Activated CD8-positive, alpha-beta memory T cell treated with anti-CD3 and anti-CD28 coated beads for 4 hours (primary cell): ENCODE results near the gene IL13RA1.
"Not testable (repeated sequence)": the region's sequence is repeated elsewhere in the genome, so short reads cannot be mapped to it uniquely, and the experiment has no call there.

Source experiments
- DNase-seq, 2 donors: peaks; one replicate each; pipeline ENCODE4 v3.0.0-alpha.2; 2020; ENCODE audit warnings: low read depth in 2 of 2

IL13RA1 gene

DNA sequence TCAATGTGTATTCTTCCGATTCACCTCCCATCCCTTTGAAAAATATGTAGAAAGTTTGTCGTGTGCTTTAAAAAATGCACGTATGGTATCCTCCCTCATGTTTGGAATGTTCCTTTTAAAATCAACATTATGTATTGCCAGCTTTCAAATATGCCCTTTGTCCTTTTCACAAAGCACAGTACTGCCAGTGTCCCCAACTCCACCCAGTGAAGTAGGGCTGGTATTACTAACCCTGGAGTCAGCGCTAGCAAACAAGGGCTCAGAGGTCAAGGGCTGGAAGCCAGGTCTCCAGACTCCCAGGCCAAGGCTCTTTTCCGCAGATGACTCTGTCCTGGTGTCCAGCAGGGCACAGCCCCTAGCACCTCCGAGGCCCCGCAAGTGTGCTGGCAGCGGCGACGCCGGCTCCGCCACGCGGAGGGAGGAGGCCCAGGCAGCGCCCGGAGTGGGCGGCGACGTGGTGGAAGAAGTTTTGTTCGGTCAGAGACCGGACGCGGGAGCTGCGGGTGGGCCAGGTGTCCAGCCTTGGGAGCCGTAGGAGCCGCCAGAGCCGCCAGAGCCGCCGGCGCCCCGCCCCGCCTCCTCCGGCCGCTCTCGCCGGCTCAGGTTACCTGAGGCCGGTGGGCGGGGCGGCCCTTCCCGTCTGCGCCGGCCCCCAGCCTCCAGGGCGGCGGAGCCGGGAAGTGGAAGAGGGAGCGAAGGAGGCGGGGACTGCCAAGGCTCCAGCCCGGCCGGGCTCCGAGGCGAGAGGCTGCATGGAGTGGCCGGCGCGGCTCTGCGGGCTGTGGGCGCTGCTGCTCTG is at the start of gene IL13RA1:
IL13RA1 (plus strand) TSS at position 720 of the 799 bp plus-strand sequence; CDS start at position 753, 33 bp downstream.
- no peak for DNase-seq

DNA sequence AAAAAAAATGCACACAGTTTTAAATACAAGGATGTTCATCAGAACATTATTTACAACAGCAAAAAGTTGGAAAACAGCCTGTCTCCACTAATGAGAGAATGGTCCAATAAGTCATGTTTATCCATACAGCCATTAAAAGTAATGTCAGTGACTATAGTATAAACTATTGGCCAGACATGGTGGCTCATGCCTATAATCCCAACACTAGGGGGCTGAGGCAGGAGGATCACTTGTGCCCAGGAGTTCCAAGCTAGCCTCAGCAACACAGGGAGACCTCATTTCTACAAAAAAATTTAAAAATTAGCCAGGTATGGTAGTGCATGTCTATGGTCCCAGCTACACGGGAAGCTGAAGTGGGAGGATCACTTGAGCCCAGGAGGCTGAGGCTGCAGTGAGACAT is 48.1 kb upstream of the IL13RA1 start:
- no peak for DNase-seq

DNA sequence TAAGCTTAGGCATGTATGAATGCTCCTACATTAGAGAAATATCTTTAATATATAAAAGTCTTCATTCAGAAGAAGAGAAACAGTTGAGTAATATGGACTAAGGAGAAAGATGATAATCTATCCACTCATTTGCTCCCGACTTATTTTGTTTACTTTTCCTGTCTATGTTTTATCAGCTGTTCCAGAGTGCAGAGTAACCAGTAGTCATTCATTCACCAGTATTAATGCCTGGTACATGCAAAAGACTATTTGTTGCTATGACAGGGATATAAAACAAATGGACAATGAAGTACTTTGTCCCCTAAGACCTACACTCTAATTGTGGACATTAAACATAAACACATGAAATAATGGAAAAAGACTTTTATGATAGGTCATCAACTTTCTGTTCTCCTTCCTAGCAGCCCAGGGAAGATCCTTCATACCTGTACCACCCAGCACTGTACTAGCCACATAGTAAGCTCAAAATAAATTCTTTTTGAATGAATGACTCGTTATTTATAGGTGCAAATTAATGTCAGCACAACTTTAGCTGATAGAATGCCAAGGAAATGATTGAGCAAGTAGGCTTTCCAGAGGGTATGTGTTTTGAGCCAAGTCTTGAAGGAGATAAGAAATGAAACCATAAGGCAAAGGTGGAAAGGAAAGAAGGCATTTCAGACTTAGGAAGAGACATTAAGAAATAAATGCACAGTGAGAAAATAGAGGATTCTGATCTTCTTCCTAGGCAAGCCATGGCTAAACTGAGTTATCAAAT is 45.0 kb upstream of the IL13RA1 start:
- DNase-seq: no peak

DNA sequence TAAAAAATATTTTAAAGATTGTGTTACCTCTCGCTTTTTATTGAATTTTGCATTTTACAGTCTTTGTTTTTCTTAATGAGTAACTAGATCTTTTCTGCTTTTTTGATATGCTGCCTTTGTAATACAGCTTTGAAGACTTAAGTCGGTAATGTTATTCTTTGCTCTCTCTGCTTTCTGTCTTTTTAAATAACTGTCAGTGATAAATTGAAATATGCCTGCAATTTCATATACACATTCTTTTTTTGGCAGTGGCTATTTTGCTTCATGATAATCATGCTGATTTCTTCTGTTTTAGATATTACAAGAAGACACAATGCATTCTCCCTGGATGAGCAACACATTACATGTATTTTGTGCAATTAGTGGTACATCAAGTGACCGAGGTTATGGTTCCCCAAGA is 42.0 kb upstream of the IL13RA1 start:
- no peak for DNase-seq

DNA sequence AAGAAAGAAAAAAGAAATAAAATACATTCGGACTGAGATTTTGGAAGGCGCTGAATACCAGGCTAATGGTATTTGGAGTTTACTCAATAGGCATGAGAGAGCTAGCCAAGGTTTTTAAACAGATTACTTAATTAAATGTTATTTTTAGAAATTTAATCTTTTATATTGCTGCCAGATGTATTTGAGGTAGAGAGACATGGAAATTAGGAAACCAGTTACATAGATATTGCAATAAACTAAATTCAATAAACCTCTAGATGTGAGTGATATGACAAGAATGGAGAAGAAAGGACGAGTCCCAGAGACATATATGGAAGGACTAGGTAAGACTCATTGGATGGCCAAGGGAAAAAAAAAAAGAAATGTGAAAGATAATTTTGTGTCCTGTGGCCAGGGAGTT is 38.5 kb upstream of the IL13RA1 start:
- no peak for DNase-seq

DNA sequence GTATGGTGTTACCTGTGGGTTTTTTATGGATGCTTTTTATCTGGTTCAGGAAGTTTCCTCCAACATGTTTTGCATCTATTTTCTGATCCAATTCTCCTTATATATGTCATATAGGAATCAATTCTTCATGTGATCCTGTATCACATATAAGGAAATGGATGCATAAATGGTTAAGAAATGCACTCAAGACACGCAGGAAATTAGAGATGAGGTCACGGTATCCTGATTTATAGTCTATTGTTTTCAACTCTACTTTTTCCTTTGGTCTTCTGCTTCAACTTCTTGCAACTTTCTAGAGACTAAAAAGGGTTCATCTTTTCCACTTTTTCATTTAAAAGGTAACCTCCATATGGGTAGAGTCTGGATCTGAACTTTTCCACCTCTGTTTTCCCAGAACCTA is 33.6 kb upstream of the IL13RA1 start:
- DNase-seq: no peak

DNA sequence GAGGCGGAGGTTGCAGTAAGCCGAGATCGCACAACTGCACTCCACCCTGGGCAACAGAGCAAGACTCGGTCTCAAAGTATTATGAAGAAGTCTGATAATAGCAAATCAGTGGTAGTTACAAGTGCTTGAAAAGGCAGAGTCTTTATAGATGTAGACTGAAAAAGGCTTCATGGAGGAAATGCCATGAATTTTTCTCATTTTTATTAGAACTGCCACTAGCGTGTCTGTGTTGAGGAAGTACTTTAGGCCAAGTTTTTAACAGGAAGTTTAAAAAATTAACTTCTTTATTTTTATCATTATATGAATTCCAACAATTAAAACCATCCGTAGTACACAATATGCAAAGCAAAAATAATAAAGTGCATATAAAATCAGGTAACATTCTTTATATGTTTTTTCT is 32.8 kb upstream of the IL13RA1 start:
- DNase-seq: no peak

DNA sequence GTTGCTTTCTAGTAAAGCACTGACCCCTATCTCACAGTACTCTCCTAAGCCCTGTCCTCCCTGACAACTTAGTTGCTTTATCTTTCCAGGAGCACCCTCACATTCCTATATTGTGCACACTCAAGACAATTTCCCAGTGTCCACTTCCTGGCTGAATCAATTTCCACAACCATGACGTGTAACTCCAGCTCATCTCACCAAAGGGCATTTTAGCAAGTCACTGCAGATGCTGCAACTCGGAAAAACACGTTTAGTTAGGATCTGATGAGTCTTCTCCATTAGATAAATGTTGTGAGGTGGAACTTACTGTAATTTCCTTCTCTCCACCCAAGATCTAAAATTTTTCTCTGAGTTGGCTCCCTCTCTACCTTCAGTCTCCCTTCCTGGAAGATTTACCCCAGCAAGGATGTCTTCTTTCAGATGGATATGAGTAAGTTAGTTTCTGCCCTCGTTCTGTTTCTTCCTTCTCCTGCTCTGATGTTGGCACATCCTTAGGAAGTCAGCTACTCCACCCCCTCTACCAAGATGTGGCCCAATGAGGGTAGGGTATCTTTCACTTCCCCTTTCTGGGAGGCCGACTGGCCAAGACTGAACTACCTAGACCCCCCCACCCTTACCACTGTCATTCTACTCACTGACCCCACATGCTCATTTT is 28.8 kb upstream of the IL13RA1 start:
- no peak for DNase-seq

DNA sequence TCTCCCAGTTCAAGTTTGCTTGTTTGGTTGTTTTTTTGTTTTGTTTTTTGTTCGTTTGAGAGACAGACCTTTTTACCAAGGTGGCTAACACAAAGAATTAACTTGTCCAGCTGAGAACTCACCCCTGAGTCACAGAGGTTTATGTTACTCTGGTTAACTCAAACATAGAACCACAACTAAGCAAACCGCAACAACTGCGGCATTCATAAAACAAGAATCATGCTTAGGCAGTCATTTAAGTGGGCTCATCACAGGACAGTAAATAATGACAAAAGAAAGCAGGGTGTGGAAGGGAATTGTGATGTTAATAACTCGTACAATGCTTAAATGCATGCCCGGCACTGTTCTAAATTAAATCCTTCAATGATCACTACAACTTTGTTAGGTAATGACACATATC is 24.7 kb upstream of the IL13RA1 start:
- no peak for DNase-seq

DNA sequence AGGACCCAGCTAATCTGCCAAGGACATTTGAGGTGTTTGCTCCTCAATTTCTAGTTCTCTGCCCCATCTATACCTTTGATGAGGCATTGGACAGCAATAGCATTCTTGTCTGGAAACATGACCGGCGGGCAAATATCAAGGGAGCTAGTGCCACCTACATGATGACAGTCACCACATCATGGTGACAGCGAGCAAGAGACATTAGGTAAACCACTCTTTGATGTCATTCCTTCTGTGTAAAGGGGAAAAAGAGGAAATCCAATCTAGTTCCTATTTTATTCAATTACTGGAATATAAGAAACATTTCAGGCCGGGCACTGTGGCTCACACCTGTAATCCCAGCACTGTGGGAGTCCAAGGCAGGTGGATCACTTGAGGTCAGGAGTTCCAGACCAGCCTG is 20.7 kb upstream of the IL13RA1 start:
- DNase-seq: no peak

DNA sequence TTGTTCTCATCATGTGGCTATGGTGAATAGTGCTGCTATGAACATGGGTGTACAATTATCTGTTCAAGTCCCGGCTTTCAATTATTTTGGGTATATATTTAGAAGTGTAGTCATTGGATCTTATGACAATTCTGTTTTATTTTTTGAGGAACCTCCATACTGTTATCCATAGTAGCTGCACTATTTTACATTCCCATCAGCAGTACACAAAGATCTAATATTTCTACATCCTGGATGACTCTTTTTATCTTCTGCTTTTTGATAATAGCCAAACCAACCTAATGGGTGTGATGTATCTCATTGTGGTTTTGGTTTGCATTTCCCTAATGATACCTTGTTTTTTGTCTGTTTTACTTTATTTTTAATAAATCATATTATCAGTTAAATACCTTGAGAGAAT is 12.9 kb upstream of the IL13RA1 start:
- no peak for DNase-seq

DNA sequence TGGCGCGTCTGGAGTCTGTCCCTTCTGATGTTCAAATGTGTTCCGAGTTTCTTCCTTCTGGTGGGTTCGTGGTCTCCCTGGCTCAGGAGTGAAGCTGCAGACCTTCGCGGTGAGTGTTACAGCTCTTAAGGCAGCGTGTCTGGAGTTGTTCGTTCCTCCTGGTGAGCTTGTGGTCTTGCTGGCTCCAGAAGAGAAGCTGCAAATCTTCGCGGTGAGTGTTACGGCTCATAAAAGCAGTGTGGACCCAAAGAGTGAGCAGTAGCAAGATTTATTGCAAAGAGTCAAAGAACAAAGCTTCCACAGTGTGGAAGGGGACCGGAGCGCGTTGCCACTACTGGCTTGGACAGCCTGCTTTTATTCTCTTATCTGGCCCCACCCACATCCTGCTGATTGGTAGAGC is 11.5 kb upstream of the IL13RA1 start:
- not testable (repeated sequence) for DNase-seq

DNA sequence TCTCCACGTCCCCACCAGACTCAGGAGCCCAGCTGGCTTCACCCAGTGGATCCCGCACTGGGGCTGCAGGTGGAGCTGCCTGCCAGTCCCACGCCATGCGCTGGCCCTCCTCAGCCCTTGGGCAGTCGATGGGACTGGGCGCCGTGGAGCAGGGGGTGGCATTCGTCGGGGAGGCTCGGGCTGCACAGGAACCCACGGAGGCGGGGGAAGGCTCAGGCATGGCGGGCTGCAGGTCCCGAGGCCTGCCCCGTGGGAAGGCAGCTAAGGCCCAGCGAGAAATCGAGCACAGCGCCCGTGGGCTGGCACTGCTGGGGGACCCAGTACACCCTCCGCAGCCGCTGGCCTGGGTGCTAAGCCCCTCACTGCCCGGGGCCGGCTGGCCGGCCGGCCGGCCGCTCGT is 10.6 kb upstream of the IL13RA1 start:
- DNase-seq: not testable (repeated sequence)

DNA sequence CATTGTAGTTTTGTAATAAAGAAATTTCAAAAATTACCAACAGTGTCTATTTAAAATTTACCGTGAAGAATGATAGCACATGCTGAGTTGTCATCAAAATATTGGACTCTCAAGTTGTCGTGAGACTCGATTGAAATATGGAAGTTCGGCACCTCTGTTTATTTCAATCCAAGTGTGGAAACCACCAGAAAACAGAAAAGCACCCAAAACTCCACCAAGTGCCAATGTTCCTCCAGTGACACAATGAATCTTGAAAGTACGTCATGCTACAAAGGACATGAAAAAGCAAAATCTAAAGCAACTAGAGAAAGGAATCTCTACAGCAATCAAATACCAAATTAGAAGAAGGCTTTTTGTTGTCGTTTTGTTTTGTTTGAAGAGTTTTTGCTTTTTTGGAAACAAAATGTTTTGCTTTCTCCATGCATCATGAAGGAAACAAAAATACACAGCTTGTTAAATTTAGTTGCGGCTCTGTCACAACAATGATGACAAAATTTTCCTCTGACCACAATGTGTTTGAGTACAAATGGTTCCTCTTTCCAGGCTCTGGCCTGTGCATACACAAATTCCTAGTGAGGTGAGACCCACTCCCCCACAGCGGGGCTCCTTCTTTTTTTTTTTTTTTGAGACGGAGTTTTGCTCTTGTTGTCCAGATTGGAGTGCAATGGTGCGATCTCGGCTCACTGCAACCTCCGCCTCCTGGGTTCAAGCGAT is 9.6 kb upstream of the IL13RA1 start:
- DNase-seq: no peak

DNA sequence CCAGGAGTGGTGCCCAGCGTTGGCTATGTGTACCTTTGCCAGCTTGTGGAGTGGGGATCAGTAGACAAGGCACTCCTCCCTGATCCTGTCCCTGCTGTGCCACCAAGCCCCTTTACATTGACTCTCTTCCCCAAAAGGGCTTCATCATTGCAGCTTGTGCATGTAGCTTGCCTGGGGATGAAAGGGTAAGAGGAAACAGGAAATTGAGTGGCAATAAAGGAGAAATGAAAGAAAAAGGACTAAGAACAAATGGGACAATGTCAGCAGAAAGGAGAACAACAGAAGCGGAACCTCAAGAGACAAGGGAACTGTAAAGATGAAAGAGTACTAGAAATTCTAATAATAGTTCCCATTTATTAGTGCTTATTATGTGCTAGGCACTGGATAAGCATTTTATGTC is 8.7 kb upstream of the IL13RA1 start:
- no peak for DNase-seq

DNA sequence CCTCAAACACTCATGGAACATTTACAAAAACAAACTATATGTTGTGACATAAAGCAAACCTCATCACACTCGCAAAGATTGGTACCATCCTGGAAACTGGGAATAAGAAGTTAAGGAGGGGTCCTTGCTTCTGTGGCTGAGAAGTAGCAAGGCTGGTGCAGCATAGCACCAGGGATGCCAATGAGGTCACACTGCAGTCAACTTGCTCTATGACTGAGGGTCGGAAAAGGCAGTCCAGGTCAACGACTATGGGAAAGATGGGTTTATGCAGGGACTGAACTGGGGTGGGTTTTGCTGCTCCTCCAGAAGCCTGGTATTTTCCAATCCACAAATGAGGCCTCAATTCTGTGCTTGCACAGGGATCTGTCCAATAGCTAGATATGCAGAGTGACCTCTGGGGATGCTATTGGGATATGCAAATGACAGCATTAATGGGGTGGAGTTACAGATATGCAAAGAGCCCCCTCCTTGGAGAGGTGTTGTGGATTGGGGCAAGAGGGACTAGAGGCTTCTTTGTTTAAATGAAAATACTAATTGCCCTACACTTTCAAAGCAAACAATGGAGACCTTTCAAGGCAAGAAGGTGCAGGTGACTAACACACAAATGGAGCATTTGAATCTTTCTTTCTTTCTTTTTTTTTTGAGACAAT is 7.2 kb upstream of the IL13RA1 start:
- DNase-seq: no peak

DNA sequence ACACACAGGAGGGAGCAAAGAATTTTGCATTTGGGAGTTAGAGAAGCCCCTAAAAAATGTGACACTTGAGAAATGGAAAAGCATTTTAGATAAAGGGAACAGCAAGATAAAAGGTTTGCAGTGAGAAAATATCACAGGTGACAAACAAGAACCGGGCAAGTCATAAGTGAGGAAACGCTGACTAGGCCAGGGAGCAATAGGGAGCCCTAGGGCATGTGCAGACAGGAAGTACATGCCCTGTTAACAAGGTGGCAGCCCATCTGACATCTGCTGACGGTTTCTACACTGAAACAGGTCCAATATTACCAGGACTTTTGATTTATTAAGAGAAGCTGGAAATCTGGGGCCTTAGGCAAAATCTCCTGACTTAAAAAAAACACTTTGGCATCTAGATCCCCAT is 4.0 kb upstream of the IL13RA1 start:
- no peak for DNase-seq

DNA sequence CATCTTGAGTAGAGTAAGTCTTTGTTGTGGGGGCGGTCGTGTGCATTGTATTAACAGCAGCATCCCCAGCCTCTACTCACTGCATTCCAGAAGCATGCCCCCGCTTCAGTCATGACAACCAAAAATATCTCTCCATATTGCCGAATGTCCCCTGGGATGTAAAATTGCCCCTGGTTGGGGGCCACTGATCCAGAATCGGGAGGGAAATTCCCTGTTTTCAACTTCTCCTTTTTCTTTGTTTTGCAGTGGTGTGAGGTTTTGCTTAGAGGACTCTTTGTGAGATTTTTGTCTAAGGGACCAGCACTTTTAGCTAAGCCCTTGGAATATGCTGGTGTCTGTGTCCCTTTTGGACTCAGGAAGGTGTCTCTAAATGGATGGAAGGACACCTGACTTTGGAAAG is 3.0 kb upstream of the IL13RA1 start:
- no peak for DNase-seq

DNA sequence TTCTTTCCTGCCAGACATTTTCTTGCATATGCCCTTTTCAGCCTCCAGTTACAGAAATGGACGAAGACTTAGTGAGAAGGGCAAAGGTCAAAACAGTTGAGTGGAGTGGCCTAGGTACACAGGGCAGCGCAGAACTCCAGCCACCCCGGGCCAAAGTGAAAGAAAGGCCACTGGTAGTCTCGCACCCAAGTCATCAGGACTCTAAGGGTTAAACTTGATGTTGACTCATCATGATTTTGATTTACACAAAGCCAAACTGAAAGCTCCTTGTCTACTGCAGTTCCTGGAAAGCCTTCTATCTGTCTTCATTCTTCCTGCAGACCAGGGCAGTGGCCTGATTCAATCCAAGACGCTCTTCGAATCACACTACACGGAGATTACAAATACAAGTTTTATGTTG is 2.6 kb upstream of the IL13RA1 start:
- DNase-seq: no peak

DNA sequence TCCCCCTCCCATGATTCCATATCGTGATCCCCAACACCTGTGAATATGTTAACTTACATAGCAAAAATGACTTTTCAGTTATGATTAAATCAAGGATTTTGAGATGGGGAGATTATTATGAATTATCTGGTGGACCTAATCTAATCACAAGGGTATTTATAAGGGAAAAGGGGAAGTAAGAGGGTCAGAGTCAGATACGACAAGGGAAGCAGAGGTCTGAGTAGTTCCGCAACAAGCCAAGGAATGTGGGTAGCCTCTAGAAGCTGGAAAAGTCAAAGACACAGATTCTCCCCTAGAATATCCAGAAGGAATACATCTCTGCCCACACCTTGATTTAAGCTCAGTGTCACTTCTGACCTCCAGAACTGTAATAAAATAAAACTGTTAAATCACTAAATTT is 1.0 kb upstream of the IL13RA1 start:
- DNase-seq: no peak

DNA sequence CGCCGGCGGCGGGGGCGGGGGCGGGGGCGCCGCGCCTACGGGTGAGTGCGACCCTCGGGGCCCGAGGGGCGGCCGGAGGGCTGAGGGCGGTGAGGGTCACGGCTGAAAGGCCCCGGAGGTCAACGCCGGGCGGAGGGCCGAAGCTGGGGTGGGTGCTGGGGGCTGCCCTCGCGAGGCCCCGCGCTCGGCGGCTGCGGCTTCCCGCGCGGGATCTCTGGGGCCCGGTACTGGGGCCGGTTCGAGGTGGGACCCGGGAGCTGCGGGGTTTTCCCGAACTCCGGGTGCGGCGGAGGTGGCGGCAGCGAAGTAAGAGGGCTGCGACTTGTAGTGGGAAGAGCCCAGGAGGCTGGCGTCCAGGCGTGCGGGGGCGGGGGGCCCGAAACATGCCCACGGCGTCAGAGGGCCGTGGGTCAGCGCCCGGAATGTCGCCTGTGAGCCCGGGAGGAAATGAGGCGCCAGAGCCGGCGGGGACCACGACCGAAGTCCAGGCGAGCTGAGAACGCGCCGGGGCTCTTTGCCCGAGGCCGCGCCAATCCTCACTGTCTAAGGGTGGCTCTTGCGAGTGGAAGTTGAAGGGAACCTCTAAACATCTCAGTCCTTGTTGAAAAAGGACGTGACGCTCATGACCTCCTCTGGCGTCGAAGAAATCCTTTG is 407 bp downstream of the IL13RA1 start:
- DNase-seq: no peak
